GM21576 (cell line): ENCODE measurements around the gene LAMC1.

Experiments
- ATAC-seq: cut with Tn5 transposase; IDR thresholded peaks from one replicate; pipeline ENCODE4 v1.9.1; 2021; ENCODE audit warnings: mild to moderate bottlenecking, moderate library complexity; ENCODE audit not compliant: unreplicated experiment

LAMC1 gene

GRCh38 chr1:183101841-183102276 lies 78.6 kb downstream of the LAMC1 start:
- peak; percentile 72 for ATAC-seq

DNA sequence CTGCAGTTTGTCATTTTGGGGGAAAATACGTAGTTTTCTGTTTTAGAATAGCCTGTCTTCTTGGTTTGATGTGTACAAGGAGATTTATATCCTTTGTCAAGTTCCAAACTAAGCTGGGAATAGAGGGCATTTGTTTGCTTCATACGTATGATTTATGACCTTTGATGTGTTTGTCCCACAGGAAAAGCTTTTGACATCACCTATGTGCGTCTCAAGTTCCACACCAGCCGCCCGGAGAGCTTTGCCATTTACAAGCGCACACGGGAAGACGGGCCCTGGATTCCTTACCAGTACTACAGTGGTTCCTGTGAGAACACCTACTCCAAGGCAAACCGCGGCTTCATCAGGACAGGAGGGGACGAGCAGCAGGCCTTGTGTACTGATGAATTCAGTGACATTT lies 79.9 kb downstream of the LAMC1 start:
- ATAC-seq, result no peak

DNA sequence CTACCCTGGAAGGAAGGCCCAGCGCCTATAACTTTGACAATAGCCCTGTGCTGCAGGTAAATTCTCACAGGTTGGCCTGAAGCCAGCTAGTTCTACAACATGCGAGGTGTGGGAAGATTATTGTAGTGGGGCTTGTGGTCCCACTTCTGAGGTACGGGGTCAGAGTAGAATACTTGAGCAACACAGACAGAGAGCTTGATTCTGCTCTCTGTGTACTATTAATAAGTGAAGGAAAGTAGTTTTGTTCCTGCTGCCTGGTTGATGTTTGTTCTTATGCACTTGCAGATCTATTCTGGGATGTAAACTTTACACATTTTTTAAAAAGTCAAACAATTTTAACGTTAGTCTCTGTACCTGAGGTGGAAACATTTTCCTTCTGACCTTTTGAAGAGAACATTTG lies 80.4 kb downstream of the LAMC1 start:
- no peak for ATAC-seq

GRCh38 chr1:183105449-183105848 lies 82.2 kb downstream of the LAMC1 start:
- no peak for ATAC-seq

- ATAC-seq, result no peak
Observed at GRCh38 chr1:183106166-183106565, 82.9 kb downstream of the LAMC1 start.

GRCh38 chr1:183106746-183107145 lies 83.5 kb downstream of the LAMC1 start:
- ATAC-seq, result no peak

- no peak for ATAC-seq
Observed at GRCh38 chr1:183110326-183110880, 87.2 kb downstream of the LAMC1 start.

- no peak for ATAC-seq
Observed at GRCh38 chr1:183114441-183114840, 91.2 kb downstream of the LAMC1 start.

GRCh38 chr1:183116416-183116815 lies 93.2 kb downstream of the LAMC1 start:
- no peak for ATAC-seq

- ATAC-seq, result no peak
Observed at GRCh38 chr1:183121609-183122008, 98.4 kb downstream of the LAMC1 start.

DNA sequence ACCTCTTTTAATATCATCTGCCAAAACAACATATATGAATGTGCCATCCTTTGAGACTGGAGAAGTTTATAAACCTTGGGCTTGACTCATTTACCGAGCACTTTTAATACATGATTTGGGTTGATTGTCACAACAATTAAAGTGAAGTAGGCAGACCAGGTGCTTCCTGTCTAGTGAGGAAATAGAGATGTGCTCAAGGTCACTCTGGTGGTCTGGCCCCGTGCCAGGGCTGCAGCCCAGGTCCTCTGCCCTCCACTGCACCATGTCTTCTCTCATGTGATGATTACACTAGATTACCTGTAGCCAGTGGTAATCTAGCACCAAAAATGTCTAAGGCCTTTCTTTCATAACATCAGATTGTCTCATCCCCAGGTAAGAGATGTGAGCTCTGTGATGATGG lies 101.0 kb downstream of the LAMC1 start:
- ATAC-seq, result no peak

DNA sequence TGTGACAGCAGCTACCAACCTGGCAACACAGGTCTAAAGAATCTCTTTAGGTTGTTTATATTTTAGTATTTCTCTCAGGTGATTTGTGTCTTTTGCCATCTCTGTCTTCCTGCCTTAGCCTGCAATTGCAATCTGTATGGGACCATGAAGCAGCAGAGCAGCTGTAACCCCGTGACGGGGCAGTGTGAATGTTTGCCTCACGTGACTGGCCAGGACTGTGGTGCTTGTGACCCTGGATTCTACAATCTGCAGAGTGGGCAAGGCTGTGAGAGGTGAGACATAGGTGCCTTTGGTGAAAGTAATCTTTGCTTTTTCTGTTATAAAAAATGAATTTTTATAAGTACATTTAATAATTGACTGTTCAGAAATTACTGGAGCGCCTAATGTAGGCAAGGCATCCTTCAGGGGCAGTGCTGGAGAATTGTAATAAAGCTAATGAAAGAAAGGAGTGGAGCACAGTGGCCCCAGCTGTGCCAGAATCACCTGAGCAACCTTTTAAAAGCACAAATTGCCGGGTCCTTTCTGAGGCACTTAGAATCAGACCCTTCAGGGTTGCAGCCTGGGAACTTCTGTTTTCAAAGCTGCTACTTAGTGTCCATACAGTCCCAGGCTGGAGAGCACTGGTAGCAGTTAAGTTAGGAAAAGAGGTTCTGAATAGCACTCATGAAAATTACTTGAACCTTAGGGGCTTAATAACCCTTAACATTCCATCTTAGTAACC lies 102.2 kb downstream of the LAMC1 start:
- no peak for ATAC-seq

DNA sequence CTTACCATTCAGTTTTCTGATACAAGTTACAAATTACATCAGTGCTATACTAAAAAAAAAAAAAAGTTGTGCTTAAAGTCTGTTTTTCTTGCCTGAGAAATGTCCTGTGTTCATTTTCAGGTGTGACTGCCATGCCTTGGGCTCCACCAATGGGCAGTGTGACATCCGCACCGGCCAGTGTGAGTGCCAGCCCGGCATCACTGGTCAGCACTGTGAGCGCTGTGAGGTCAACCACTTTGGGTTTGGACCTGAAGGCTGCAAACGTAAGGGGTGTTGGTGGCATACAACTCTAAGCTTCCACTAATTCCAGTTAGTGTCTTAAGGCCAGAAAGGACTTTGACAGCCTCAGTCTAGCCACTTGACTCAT lies 102.8 kb downstream of the LAMC1 start:
- no peak for ATAC-seq

GRCh38 chr1:183126528-183126927 lies 103.3 kb downstream of the LAMC1 start:
- no peak for ATAC-seq

GRCh38 chr1:183129921-183130690 lies 106.9 kb downstream of the LAMC1 start:
- ATAC-seq, result no peak

DNA sequence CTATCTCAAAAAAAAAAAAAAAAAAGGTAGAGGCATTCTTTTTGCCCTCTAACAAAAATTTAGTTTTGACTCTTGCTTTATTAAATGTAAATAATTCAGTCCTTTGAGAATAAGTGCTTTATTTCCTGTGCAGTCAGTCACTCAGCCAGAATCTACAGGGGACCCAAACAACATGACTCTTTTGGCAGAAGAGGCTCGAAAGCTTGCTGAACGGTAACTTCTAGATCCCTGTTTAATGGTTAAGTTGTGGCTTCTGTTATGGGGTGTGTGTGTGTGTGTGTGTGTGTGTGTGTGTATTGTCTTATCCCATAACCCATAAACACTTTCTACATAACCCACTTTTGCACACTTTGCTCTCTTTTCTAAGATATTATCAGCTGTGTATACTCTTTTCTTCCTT lies 107.9 kb downstream of the LAMC1 start:
- ATAC-seq, result no peak

- no peak for ATAC-seq
Observed at GRCh38 chr1:183135336-183135735, 112.1 kb downstream of the LAMC1 start.

DNA sequence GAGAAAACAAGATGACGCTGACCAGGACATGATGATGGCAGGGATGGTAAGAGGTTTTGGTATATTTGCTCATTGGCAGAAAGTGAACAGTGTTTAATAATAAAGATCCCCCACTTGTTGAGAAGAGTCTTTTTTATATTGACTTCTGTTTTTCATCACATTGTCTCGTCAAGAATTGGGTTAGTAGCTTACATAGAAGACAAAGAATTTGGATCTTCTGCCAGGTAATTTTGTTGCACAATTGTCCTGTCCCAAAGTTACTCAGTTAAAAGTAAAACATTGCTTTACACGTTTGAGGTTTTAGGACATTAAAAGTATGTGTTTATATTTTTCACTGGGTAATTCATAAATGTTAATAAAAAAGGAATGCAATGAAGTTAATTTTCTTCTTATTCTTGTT lies 114.6 kb downstream of the LAMC1 start:
- no peak for ATAC-seq

DNA sequence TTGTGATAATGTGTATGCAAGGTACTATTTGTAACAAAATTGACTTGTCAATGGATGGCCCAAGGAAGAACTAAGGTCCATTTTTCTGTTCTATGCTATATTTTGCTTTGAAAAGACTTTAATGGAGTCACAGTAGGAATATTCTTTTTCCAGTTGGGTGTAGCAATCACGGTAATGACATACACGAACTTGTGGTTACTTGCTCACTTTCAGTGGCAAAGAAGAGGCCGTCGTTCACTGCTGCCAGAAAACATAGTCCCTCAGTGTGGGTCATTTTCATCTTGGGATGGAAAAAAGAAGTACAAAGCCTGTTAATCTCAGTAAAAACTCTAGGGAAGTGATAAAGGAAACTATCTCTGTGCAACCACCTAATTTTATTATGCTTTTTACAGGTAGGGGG lies 115.1 kb downstream of the LAMC1 start:
- ATAC-seq, result no peak

DNA sequence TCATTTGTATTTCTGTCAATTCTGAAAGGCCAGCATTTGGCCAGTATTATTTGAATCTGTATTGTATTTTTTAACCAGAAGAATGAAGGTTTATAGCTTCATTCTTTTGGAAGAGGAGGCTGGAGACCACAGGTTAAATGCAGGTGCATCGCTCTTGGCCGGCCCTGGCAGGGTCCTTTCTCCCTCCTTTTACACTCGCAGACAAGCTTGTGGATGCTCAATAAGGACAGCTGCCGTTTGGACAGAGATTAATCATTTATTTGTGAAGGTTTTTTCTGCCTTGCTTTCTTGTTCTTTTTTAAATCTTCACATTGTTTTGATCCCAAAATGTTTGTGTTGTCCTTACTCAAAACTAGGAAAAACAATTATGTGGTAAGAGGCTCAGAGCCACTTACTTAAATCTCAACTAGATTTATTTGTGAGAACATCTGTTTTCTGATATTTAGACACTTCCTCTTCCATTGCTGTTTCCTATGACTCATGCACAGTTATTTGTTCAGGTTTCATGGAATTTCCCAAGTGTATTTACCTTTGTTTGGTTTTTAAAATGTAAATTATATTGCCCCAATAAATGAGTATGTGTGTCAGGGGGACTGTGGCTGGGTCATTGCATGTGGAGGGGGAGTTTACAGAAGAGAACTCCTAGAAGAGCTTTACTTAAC lies 116.2 kb downstream of the LAMC1 start:
- ATAC-seq, result no peak

- no peak for ATAC-seq
Observed at GRCh38 chr1:183140633-183141032, 117.4 kb downstream of the LAMC1 start.

DNA sequence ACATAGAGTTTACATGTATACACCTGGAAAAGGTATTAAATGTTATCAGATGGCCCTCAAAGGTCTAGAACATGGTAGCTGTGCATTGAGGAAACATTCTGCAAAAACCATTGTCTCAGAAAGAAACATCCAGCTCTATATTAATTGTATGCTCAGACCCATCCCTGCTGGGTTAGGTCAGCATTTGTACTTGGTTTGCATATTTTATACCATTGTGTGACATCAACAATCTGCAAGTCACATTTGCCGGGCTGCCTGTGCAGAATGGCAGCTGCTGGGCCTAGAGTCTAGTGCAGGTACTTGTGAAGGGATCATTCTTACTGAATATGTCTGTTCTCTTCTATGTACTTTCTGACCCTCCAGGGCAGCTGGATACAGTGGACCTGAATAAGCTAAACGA lies 119.0 kb downstream of the LAMC1 start:
- no peak for ATAC-seq
